Lower leg skin (tissue), 3 donors: ENCODE data around the gene SPSB4.

Experiments
- POLR2A ChIP-seq, 2 donors: fragments of 450-650 bp; IDR thresholded peaks; one replicate each; pipeline ENCODE4 v1.6.1; 2016 to 2017; ENCODE audit warnings: antibody characterized with exemption in 2 of 2, mild to moderate bottlenecking in 1 of 2, moderate library complexity in 1 of 2
- TF ChIP-seq, protein P1 (sequence below), 3 donors: fragments of 450-650 bp; IDR thresholded peaks; one replicate each; pipeline ENCODE4 v1.5.1; 2016; ENCODE audit warnings: antibody characterized with exemption in 3 of 3, mild to moderate bottlenecking in 3 of 3, moderate library complexity in 2 of 3

DNA sequence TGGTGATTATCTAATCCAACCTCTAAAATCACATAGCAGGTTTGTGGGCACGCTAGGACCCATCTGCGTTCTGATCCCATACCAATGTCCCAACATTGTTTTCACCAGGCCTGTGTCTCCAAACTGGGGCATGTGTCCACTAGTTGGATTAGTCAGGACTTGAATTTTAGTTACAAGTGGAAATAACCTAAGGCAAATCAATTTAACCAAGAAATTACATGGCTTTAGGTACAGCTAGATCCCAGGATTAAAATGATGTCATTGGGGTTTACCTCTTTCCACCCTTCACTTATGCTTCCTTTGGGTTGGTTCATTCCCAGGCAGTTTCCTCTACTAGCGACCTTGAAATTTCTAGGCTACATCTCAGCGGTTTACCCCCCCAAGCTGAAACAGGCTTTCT, 133.3 kb downstream of the SPSB4 start:
- TF ChIP-seq, protein P1, sequence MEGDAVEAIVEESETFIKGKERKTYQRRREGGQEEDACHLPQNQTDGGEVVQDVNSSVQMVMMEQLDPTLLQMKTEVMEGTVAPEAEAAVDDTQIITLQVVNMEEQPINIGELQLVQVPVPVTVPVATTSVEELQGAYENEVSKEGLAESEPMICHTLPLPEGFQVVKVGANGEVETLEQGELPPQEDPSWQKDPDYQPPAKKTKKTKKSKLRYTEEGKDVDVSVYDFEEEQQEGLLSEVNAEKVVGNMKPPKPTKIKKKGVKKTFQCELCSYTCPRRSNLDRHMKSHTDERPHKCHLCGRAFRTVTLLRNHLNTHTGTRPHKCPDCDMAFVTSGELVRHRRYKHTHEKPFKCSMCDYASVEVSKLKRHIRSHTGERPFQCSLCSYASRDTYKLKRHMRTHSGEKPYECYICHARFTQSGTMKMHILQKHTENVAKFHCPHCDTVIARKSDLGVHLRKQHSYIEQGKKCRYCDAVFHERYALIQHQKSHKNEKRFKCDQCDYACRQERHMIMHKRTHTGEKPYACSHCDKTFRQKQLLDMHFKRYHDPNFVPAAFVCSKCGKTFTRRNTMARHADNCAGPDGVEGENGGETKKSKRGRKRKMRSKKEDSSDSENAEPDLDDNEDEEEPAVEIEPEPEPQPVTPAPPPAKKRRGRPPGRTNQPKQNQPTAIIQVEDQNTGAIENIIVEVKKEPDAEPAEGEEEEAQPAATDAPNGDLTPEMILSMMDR (IDR thresholded peaks at IDR 0.05) = no peak
- no peak for TF ChIP-seq POLR2A (IDR thresholded peaks at IDR 0.05)
